Smooth muscle cell (in vitro differentiated cells): ENCODE measurements around the gene CHAMP1. TPM values are rescaled to one million over a fixed set of nuclear protein-coding genes. Genes with fewer than 3 reads are reported as not detected.

Experiments
- DNase-seq: peaks from one replicate; lab custom pipeline; 2025; ENCODE audit not compliant: unreplicated experiment; lab: John Stamatoyannopoulos, UW
- H2AFZ ChIP-seq: fragments of 200-600 bp; sonication (generic); 2 replicates; pipeline ENCODE4 v1.6.0; 2016; ENCODE audit warnings: antibody characterized with exemption, low read depth, mild to moderate bottlenecking
- H3F3A ChIP-seq: fragments of 200-600 bp; sonication (generic); 2 replicates; pipeline ENCODE4 v1.6.0; 2017; ENCODE audit warnings: antibody characterized with exemption, low read depth
- H3K27ac ChIP-seq: fragments of 200-600 bp; sonication (generic); 2 replicates; pipeline ENCODE4 v1.5.1; 2016; ENCODE audit warnings: low read depth, mild to moderate bottlenecking
- H3K27me3 ChIP-seq: fragments of 200-600 bp; sonication (generic); 2 replicates; pipeline ENCODE4 v1.6.1; 2016; ENCODE audit warnings: low read depth, mild to moderate bottlenecking
- H3K36me3 ChIP-seq: fragments of 200-600 bp; sonication (generic); 2 replicates; pipeline ENCODE4 v1.5.1; 2016; ENCODE audit warnings: low read depth
- H3K4me1 ChIP-seq: fragments of 200-600 bp; sonication (generic); 2 replicates; pipeline ENCODE4 v1.5.1; 2016; ENCODE audit warnings: low read depth
- H3K4me2 ChIP-seq: fragments of 200-600 bp; sonication (generic); 2 replicates; pipeline ENCODE4 v1.6.0; 2016; ENCODE audit warnings: mild to moderate bottlenecking
- H3K4me3 ChIP-seq: fragments of 200-600 bp; sonication (generic); 2 replicates; pipeline ENCODE4 v1.5.1; 2016; ENCODE audit warnings: mild to moderate bottlenecking
- H3K79me2 ChIP-seq: fragments of 200-600 bp; sonication (generic); 2 replicates; pipeline ENCODE4 v1.6.0; 2016; ENCODE audit warnings: low read depth, mild to moderate bottlenecking
- H3K9ac ChIP-seq: fragments of 200-600 bp; sonication (generic); 2 replicates; pipeline ENCODE4 v1.6.0; 2016; ENCODE audit warnings: low read depth
- H3K9me3 ChIP-seq: fragments of 200-600 bp; sonication (generic); replicated peaks from 2 replicates; pipeline ENCODE4 v1.5.1; 2016; ENCODE audit warnings: low read depth
- H4K20me1 ChIP-seq: fragments of 200-600 bp; sonication (generic); 2 replicates; pipeline ENCODE4 v1.6.0; 2016; ENCODE audit warnings: low read depth
- CTCF ChIP-seq: fragments of 200-600 bp; sonication (generic); IDR thresholded peaks from 2 replicates; pipeline ENCODE4 v1.5.1; 2017; ENCODE audit warnings: borderline replicate concordance, mild to moderate bottlenecking, antibody characterized with exemption; ENCODE audit not compliant: insufficient read depth, poor library complexity, severe bottlenecking
- WGBS: methylation state at CpG from one replicate; pipeline ENCODE4 v1.1.7; 2016; ENCODE audit warnings: low lambda C conversion rate; 5-methylcytosine and 5-hydroxymethylcytosine counted together
- polyA plus RNA-seq: library from polyadenylated mRNA; unstranded; fragments of >200 nt; fragmentation: Nextera tagmentation; extraction: Ambion mirVana; gene quantifications from 2 replicates; pipeline ENCODE4 v1.2.1, GENCODE V29; 2016
- total RNA-seq: library from RNA; depleted of rRNA; stranded (reverse); fragments of >200 nt; gene quantifications from 2 replicates; pipeline ENCODE4 v1.2.3, GENCODE V29; 2014

The CHAMP1 gene
- total and polyA plus RNA-seq, 2 experiments from 2014 or later: 12.1 to 20.6 TPM

- Histone ChIP-seq H3K9me3 (no peaks in the 10 kb centered on the region), H3K4me2 (no peak overlapping the region), H3K27me3 (no peaks in the 10 kb centered on the region), H3F3A (no peaks in the 10 kb centered on the region), H3K36me3 (peaks cover 10% of the 10 kb centered on the region), H3K4me1 (no peaks in the 10 kb centered on the region), H4K20me1 (no peaks in the 10 kb centered on the region), H3K4me3 (no peak overlapping the region), H3K27ac (no peak overlapping the region), H3K9ac (no peak overlapping the region), H3K79me2 (no peaks in the 10 kb centered on the region), H2AFZ (no peak overlapping the region)
- DNase-seq: no peak
- TF ChIP-seq CTCF: no peak
- 94% methylated on average over 11 of the region's 11 CpGs for WGBS
Observed at GRCh38 chr13:114303700-114304327, 10.5 kb upstream of the CHAMP1 start.

- H3K27ac ChIP-seq: no peak overlapping the region
- no peak overlapping the region for H3K4me2 ChIP-seq
- no peaks in the 10 kb centered on the region for H3K4me1 ChIP-seq
- no peak overlapping the region for H3K4me3 ChIP-seq
- WGBS: 93% methylated on average over 12 of the region's 13 CpGs
- H3F3A ChIP-seq: no peaks in the 10 kb centered on the region
- H3K79me2 ChIP-seq: no peaks in the 10 kb centered on the region
- peaks cover 10% of the 10 kb centered on the region for H3K36me3 ChIP-seq
- DNase-seq: no peak
- TF ChIP-seq CTCF: no peak
- no peak overlapping the region for H2AFZ ChIP-seq
- no peak overlapping the region for H3K9ac ChIP-seq
- H4K20me1 ChIP-seq: no peaks in the 10 kb centered on the region
- H3K9me3 ChIP-seq: no peaks in the 10 kb centered on the region
- H3K27me3 ChIP-seq: no peaks in the 10 kb centered on the region
Observed at GRCh38 chr13:114304346-114305034, 9.8 kb upstream of the CHAMP1 start.

- WGBS: 97% methylated on average over 2 of the region's 2 CpGs
- no peak for TF ChIP-seq CTCF
- Histone ChIP-seq H3K79me2 (no peaks in the 10 kb centered on the region), H3K9me3 (no peaks in the 10 kb centered on the region), H3K27ac (no peak overlapping the region), H3K9ac (no peak overlapping the region), H2AFZ (no peak overlapping the region), H3K4me2 (no peak overlapping the region), H3F3A (no peaks in the 10 kb centered on the region), H3K36me3 (peaks cover 4% of the 10 kb centered on the region), H4K20me1 (no peaks in the 10 kb centered on the region), H3K4me3 (no peak overlapping the region), H3K4me1 (no peaks in the 10 kb centered on the region), H3K27me3 (no peaks in the 10 kb centered on the region)
- DNase-seq: no peak
Observed at GRCh38 chr13:114309086-114309485, 5.2 kb upstream of the CHAMP1 start.
